Forelimb muscle (tissue), 1 donor: ENCODE measurements around the gene CAMKK1. TPM values are rescaled to one million over a fixed set of nuclear protein-coding genes. Genes with fewer than 3 reads are reported as not detected.
"Not testable (repeated sequence)": the region's sequence is repeated elsewhere in the genome, so short reads cannot be mapped to it uniquely, and the experiment has no call there.

Experiments
- DNase-seq: peaks from one replicate; pipeline ENCODE4 v3.0.0-alpha.2; 2013; ENCODE audit warnings: low read depth
- polyA plus RNA-seq: library from polyadenylated mRNA; unstranded; fragments of 120-200 nt; gene quantifications from one replicate; pipeline ENCODE4 v1.2.1, GENCODE V29; 2013; ENCODE audit not compliant: insufficient read length

Gene CAMKK1
- polyA plus RNA-seq, 1 donor: 8.4 TPM

DNA sequence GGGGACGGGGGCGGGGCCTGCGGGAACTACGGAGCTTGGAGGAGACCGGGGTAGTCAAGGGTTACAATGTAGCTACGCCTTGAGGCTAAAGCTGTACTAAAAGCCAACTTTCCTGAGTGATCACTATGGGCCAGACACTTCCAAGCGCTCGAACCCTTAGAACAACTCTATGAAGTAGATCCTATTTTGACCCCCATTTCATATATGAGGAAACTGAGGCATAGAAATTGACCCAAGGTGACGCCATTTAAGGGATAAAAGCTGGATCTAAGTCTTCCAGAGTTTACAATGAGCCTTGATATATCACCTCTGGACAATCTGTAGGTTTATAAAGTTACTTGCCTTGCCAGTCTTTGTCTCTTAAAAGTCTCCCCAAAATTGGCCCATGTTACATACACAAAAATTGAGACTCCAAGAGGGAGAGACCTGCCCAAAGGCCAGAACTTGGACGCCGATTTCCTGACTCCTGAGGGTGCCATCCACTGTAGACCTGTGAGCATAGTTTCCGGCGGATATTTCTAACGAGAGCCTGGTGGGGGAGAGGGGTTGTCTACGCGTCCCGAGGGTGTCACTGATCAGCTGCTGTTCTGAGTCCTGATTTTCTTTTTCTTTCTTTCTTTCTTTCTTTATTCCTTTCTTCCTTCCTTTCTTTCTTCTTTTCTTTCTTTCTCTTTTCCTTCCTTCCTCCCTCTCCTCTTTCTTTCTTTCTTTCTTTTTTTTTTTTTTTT lies 46.3 kb downstream of the CAMKK1 start:
- no peak for DNase-seq

DNA sequence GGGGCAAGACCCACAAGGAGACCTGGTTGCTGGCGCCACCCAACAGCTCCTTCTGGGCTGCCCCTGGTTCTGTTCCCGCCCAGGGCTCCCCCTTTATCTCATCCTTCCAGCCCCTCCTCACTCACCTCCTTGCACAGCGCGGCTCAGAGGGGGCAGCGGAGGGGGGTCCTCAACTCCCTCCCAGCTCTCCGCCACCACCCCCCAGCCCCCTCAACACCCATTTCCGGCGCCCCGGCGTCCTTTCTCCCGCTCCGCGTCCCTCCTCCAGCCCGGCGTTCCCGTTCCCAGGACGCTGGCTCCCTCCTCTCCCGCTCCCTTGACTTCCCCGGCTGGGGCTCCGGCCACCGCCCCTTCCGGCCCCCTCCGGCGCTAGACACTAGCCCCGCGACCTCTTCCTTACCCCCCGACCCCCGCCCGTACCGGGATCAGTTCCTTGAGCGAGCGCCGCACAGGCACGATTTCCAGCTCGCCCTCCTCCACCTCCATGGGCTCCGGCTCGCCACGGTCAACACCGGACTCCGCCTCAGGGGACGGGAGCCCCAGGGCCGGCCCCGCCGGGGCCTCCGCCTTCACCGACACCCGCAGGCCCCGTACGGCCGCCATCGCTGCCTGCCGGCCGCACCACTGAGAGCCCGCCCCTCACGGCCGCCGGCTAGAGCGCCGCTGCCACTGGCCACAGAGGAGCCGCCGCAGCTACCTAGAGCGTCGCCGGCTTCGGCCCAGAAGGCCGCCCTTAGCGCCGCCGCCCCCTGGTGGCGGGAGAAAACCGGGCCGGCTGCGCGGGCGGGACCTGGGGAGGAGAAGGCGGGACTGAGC lies 47.0 kb downstream of the CAMKK1 start, which contains the start of gene NCBP3:
NCBP3 (minus strand) TSS at position 626 of the 816 bp plus-strand sequence; CDS start at position 603, 23 bp downstream.
- DNase-seq: peak; percentile 57

DNA sequence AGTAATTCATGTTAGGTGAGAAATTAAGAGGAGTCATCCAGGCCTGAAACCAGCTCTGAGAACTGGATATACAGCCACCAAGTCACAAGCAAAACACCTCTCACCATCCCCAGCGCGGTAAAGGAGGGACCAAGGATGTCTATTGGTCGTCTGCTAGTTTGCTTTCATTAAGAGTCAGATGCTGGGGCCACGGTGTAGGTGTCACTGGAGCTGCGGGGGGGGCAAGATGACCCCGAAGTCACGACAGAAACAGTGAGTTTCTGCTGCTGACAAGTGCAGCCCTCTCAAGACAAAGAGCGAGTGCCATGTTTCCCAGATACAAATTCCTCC lies 47.6 kb downstream of the CAMKK1 start:
- DNase-seq: no peak

DNA sequence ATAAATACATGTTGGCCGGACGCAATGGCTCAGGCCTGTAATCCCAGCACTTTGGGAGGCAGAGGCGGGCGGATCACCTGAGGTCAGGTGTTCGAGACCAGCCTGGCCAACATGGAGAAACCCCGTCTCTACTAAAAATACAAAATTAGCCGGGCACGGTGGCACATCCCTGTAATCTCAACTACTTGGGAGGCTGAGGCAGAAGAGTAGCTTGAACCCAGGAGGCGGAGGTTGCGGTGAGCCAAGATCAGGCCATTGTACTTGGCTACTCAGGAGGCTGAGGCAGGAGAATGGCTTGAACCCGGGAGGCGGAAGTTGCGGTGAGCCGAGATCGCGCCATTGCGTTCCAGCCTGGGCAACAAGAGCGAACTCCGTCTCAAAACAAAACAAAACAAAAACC lies 48.3 kb downstream of the CAMKK1 start:
- not testable (repeated sequence) for DNase-seq

DNA sequence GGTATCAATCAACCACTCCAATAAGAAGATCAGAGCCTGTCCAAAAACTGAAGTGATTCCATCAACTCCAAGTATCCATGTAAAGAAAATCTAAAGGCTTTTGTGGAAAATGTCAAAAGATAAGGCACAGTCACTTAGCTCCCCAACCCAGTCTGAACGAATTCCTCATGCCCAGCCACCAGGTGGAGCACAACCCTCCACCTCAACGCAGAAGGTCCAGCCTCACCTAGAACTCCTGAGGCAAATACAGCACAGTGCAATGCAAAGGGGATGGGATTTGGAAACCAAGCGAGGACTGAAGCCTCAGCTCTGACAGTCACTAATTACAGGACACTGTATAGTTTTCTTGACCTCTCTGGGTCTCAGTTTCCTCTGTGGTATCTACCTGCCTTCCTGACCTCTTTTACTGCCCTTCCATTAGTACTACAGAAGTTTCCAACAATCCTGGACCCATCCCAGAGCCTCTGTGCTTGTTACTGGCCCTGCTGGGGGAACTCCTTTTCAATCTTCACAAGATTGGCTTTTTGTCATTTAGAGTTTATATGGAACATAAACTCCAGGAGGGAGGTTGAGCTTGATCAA lies 48.8 kb downstream of the CAMKK1 start:
- no peak for DNase-seq

DNA sequence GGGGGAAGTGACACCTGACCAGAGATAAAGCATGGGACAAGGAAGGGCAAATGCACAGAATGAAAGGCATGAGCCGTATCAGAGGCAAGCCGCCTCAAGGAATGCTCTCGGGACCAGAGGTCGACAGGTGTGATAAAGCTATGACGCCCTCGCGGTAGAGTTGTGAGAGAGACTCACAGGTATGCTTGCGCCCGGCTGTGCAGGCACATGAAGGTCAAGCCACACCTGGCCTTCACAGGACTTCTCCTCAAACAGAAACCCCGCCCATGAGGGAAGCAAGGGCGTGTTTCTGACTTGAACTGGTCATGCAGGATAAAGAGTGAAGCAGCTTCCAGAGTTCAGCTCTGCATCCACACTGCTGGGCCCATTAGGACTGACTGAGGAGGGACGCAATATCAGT lies 54.6 kb downstream of the CAMKK1 start:
- DNase-seq: no peak

DNA sequence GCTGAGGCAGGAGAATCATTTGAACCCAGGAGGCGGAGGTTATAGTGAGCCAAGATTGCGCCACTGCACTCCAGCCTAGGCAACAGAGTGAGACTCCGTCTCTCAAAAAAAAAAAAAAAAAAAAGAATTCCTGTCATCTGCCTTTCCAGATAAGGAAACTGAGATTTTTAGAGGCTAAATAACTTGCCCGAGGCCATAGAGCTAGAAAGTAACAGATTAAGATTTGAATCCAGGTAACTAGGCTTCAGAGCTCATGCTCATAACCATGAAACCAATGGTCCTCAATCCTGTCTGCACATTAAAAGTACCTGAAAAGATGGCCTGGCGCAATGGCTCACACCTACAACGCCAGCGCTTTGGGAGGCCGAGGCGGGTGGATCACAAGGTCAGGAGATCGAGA lies 56.3 kb downstream of the CAMKK1 start:
- DNase-seq: no peak

DNA sequence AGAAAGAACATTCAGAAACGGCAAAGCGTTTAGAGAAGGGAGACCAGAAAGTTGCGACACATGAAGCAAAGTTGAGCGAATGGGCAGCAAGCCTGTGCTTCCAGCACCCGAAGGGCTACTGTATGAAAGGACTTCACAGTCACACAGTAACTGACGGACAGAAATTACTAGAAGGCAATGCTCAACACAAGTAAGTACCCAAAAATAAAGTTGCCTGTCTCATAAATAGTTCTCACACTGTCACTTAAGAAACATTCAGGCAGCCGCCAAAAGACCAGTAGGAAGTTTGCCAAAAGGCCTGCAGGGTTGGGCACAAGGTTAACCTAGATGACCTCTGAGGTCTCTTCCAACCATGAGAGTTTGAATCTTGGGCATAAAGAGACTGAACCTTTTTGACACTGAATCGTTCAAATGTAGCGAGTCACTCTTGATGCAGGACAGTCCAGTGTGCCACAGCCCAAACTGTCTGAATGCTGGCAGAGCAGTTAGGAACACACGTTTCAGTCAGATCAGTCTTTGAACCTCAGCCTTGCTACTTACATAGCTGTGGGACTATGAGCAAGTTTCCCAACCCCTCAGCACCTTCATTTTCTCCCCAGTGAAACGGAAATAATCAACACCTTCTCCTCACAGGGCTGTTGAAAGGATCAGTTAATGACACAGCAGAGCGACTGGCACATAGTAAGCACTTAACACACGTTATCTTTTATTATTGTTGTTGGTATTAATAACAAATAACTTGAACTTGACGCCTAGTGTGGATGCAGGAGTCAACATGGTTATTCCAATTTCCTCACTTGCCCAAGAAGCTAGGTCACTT lies 57.2 kb downstream of the CAMKK1 start:
- DNase-seq: no peak

DNA sequence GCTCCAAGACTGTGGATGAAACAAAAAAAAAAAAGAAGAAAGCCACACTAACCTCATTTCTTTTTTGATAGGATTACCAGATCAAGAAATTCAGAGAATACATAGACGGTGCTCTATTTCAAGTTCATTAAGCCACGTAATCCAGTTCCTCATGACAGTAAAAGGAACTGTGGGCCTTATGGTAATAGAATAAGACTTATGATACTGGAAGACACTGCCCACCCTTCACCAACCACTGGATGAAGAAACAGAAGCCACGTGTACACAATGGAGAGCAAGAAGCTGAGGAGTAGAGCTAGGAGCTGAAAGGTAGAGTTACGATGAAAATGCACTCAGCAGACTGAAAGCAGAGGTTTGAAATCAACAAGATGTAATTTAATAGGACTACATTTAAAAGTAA lies 58.0 kb downstream of the CAMKK1 start:
- no peak for DNase-seq

DNA sequence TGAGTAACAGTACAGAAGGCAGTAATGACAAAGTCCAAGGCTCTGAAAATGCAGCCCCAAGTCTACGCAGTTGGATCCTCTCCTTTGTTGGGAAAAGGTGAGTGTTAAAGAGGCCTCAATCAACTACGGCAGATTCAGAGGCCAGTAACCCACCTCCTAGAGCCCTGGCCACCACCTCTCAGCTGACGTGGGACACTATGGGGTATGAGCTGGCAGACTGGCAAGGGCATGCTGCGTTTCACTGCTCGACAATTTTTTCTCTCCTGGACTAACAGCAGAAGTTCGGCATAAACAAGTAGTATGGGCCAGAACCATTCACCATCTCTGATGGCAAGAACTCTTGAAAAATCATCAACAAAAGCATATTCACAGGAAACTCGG lies 64.0 kb downstream of the CAMKK1 start:
- DNase-seq: no peak

DNA sequence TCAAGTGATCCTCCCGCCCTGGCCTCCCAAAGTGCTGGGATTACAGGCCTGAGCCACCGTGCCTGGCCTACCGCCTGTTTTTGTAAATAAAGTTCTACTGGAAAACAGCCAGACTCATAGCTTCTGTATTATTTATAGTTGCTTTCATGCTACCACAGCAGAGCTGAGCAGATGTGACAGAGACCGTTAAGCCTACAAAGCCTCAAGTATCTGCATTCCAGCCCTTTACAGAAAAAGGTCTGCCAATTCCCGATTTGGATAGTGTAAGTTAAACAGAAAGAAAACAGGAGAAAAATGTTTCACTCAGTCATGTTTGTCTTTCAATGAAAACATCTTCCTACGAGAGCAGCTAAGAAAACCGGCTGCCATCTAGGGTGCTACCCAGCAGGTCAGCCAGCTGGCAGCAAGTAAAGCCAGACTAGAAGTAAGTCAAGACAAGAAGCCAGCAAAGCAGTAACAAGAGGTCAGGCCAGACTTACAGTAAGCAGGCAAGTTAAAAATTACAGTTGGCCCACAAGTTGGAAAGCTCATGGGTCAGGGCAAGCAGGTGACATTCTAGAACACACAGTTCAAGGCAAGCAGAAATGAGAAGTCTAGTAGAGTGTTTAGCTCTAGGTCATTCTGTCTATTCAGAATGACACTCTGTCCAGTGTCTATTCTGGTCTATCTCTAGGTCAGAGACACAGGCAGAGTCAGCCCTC lies 64.6 kb downstream of the CAMKK1 start:
- DNase-seq: no peak

DNA sequence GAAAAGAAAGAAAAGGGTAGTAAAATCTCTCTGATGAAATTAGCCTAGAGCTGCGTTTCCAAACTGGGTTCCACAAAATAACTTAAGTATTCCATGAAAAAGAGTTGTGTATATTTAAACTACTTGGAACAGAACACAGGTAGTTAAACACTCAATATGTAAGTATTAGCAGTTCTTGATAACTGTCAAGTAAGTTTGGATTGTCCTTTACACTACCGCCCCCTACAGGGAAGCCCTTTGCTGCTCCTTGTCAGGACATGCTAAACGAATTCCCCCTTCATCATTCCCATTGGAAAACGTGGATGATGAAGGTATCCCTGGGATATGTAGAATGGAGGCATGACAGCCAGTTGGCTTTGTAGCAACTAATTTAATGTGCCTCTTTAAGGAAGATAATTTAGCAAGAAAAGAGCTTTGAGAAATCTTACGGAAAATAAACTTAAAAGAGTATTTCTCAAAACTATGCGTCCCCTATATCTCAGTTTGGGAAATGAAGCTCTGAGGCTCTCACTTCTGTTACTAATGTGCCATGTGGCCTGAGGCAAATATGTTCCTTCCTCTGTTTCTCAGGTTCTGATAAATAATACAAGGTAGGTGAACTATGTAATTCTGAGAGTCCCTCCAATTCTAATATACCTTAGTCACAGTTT lies 65.6 kb downstream of the CAMKK1 start:
- DNase-seq: no peak

DNA sequence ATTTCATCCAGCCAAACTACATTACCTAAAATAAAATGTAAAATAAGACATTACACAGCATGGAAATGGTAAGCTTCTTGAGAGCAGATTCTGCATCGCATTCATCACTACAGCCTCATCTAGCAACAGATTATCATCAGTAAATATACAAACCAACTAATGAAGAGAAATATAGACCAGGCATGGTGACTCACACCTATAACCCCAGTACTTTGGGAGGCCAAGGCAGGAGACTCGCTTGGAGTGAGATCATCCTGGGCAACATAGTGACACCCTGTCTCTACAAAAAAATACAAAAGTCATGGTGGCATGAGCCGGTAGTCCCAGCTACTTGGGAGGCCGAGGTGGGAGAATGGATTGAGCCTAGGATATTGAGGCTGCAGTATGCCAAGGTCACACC lies 66.7 kb downstream of the CAMKK1 start:
- no peak for DNase-seq

DNA sequence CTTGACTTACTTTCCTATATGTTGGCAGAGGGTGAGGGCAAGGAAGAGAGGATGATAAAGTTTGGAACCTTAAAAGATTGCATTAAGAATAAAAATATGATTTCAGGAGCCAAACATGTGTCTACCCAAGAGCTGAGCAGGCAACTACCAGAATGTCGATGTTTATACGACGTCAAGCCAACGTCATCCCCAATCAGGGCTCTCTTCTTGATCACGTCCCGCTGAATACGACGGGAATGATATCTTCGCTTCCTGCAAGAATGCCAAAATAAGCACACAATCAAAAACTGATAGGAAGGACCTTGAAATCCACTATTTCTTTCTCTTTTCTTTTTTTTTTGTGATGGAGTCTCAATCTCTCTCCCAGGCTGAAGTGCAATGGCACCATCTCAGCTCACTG lies 71.8 kb downstream of the CAMKK1 start:
- no peak for DNase-seq

DNA sequence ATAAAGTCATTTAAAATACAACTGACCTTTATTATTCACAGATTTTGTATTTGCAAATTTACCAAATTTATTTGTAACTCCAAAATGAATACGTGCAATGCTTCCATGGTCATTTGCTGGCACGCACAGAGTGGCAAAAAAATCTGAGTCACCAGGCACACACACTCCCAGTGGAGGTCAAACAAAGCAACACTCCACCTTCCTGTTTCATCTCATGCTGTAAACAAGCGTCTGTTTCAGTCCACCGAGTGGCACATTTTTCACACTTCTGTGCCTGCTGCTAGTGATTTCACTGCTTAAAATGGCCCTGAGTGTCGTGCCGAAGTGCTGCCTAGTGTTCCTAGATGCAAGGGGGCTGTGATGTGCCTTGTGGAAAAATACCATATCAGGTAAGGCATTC lies 74.1 kb downstream of the CAMKK1 start:
- DNase-seq: no peak

DNA sequence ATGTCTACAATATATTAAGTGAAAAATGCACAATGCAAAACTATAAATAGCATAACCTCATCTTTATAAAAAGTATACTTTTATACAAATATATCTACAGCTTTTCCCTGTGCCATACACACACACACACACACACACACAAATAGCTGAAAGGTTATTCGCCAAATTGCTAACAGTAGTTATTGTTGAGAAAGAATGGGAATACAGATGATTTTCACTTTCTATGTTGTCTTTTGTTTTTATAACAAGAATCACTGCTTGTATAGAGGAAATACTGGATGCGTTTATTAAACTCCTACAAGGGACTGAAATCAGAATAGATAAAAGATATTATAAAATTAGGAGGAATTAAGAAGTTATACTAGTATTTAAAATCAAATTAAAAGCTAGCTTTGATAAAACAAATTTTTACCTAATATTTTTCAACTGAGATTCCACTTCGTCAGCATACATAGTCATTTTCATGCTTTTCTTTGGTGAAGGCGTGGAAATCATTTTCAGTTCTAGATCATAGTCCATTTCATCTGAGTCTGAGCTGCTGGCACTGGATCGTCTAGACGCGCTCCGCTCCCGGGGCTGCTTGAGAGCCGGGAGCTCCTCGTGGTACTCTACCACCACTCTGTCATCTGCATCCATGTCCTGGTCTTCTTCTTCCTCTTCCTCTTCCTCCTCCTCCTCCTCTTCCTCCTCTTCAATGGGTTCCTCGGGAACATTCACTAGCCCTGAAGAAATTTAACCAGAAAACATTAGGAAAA lies 74.8 kb downstream of the CAMKK1 start:
- DNase-seq: no peak

DNA sequence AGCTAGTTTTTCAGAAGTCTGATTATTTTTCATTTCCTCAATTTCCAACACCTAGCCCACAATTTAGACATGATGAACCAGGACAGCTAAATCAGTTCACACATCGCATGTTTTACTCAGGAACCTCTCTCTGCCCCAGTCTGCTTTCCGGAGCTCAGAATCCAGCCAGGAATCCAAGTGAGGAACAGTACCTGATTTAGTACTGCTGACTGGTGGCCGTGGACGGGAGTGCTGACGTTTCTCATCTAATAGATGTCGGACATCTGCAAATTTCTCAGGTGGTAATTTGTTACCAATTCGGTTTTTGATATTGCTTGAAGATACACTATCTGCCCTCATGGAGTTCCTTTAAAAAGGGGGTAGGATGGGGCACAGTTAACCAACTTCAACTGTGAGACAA lies 76.9 kb downstream of the CAMKK1 start:
- DNase-seq: no peak

DNA sequence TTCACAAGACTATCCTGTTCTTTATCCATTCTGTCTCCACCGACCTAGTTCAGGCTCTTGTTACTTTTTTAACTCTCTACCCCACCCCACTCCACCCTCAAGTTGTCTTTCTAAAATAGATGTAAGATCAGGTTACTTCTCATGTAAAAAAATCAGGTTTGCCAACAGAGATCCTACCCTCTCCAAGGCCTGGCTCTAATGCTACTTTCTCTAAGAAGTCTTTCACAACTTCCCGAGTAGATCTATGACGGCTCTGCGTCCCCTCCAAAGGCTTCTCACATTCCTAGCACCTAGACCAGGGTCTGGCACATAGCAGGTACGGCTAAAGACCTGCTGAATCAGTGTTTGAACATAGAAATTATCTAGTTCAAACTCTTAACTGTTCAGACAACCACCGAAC lies 77.7 kb downstream of the CAMKK1 start:
- no peak for DNase-seq

DNA sequence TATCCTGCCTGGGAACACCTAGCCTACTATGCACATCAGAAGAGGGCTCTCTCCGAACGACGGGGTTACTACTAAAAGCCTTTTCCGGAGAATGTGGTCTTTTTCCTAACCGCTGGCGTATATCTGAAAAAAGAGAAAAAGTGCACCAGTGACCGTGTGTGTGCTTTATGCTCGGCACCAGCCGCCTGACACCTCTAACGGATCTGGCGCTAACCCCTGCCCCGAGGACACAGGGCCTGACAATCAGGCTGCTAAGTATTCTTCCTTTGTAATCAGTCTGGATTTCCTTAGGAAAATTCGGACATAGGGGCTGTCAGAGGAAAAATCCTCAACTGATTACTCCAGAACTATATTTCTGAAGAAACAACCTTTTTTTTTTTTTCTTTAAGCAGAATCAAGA lies 78.5 kb downstream of the CAMKK1 start:
- no peak for DNase-seq

DNA sequence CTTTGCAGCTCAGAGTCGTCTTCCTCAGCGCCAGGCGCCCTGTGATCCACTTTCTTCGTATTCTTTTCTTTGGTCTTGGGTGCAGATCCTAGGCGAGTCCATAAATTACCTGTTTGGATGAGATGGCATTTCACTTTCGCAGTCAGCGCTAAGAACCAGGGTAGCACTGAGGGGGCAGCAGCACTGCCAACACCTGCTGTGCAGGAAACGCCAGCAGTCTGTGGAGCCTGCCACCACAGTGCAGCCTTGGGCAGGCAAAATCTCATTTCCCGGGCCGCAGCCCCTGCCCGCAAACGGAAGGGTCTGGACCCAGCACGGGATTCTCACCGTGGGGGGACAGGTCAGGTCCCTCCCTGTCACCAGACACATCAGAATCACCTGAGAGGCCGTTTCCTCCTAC lies 79.7 kb downstream of the CAMKK1 start:
- no peak for DNase-seq
